H1 (cell line): ENCODE data around the gene RNF141. TPM values are rescaled to one million over a fixed set of nuclear protein-coding genes. Genes with fewer than 3 reads are reported as not detected.
A peak's percentile ranks its signal among the peaks of the same experiment; 100 is the strongest.

Source experiments
- CTCF ChIA-PET: fragments of 300-600 bp; sonication (Branson Sonifier 250); formaldehyde crosslinking; loops from one replicate; lab custom pipeline; 2021; ENCODE audit not compliant: partially characterized antibody; lab: Charles Lee
- POLR2A ChIA-PET: fragments of 300-600 bp; sonication (Branson Sonifier 250); formaldehyde crosslinking; loops from one replicate; lab custom pipeline; 2021; ENCODE audit warnings: inconsistent platforms; ENCODE audit not compliant: partially characterized antibody; lab: Charles Lee
- DNase-seq, 2 experiments: peaks; one replicate each; pipeline versions ENCODE4 v3.0.0 to v3.0.0-alpha.2; 2010 to 2022; ENCODE audit warnings: low spot score in 2 of 2, low read depth in 1 of 2, mixed read lengths in 1 of 2
- FAIRE-seq: peaks from 2 replicates; lab custom pipeline; 2011; peaks lifted over from hg19 to GRCh38; lab: Jason Lieb, UNC
- H2AFZ ChIP-seq: 2 replicates; pipeline ENCODE4 v1.8.1; 2012; ENCODE audit warnings: low read length, inconsistent platforms
- H2AK5ac ChIP-seq: 2 replicates; pipeline ENCODE4 v1.6.1; 2013; ENCODE audit warnings: low read depth, low read length
- H2BK120ac ChIP-seq: replicated peaks from 2 replicates; pipeline ENCODE3; 2013; ENCODE audit warnings: low read depth, low read length, inconsistent platforms
- H2BK12ac ChIP-seq: 2 replicates; pipeline ENCODE4 v1.6.1; 2013; ENCODE audit warnings: low read depth, low read length
- H2BK15ac ChIP-seq: 2 replicates; pipeline ENCODE4 v1.6.1; 2013; ENCODE audit warnings: low read length
- H2BK20ac ChIP-seq: 2 replicates; pipeline ENCODE4 v1.6.1; 2013; ENCODE audit warnings: low read length
- H2BK5ac ChIP-seq: 2 replicates; pipeline ENCODE4 v1.6.1; 2013; ENCODE audit warnings: low read depth, low read length
- H3K14ac ChIP-seq: 2 replicates; pipeline ENCODE4 v1.6.1; 2013; ENCODE audit warnings: inconsistent platforms; ENCODE audit not compliant: insufficient read length
- H3K18ac ChIP-seq: 2 replicates; pipeline ENCODE4 v1.6.1; 2013; ENCODE audit warnings: low read length; ENCODE audit errors: extremely low read depth
- H3K23ac ChIP-seq: 2 replicates; pipeline ENCODE4 v1.6.1; 2013; ENCODE audit warnings: inconsistent platforms; ENCODE audit not compliant: insufficient read length
- H3K23me2 ChIP-seq: 2 replicates; pipeline ENCODE4 v1.6.1; 2013; ENCODE audit warnings: low read depth, low read length
- H3K27ac ChIP-seq: 2 replicates; pipeline ENCODE4 v1.6.1; 2011; ENCODE audit warnings: low read depth, low read length, inconsistent platforms
- H3K27me3 ChIP-seq, 4 experiments: replicated peaks in 1 of 4; 1 replicate in 1 of 4; 2 replicates in 3 of 4; pipeline versions ENCODE4 v1.6.1 to v1.8.1; 2011 to 2013; ENCODE audit warnings: low read length in 3 of 4, mild to moderate bottlenecking in 3 of 4, inconsistent platforms in 2 of 4, mixed read lengths in 2 of 4, moderate library complexity in 1 of 4; ENCODE audit not compliant: control insufficient read depth in 3 of 4, insufficient read depth in 3 of 4; ENCODE audit errors: extremely low read depth in 1 of 4
- H3K36me3 ChIP-seq, 4 experiments: 2 replicates each; pipeline versions ENCODE4 v1.6.1 to v1.8.1; 2011 to 2013; ENCODE audit warnings: mild to moderate bottlenecking in 4 of 4, low read length in 3 of 4, moderate library complexity in 2 of 4, control low read depth in 1 of 4, inconsistent platforms in 1 of 4; ENCODE audit not compliant: insufficient read depth in 4 of 4, control insufficient read depth in 2 of 4
- H3K4ac ChIP-seq: replicated peaks from 2 replicates; pipeline ENCODE3; 2013; ENCODE audit warnings: low read length, low read depth, mixed read lengths, inconsistent platforms; ENCODE audit not compliant: insufficient read length
- H3K4me1 ChIP-seq, 4 experiments: replicated peaks in 1 of 4; 1 replicate in 1 of 4; 2 replicates in 3 of 4; pipeline versions ENCODE4 v1.6.1 to v1.8.1; 2011 to 2013; ENCODE audit warnings: low read length in 3 of 4, inconsistent platforms in 2 of 4, mixed read lengths in 1 of 4; ENCODE audit not compliant: insufficient read depth in 4 of 4, control insufficient read depth in 3 of 4
- H3K4me2 ChIP-seq, 2 experiments: 2 replicates each; pipeline versions ENCODE4 v1.6.1 to v1.8.1; 2011 to 2013; ENCODE audit warnings: low read depth in 2 of 2, low read length in 2 of 2, control low read depth in 1 of 2, inconsistent platforms in 1 of 2, mild to moderate bottlenecking in 1 of 2; ENCODE audit not compliant: insufficient read depth in 1 of 2
- H3K4me3 ChIP-seq, 4 experiments: fragments of 200-600, 300-600 bp in 1 of 4; sonication (generic), shearing (Covaris generic), sonication (Bioruptor Twin) in 1 of 4; 2 replicates each; pipeline versions ENCODE4 v1.5.1 to v1.8.1; 2011 to 2016; ENCODE audit warnings: low read length in 4 of 4, low read depth in 3 of 4, control low read depth in 2 of 4, inconsistent platforms in 2 of 4, mild to moderate bottlenecking in 2 of 4, mixed read lengths in 1 of 4, moderate library complexity in 1 of 4; ENCODE audit not compliant: insufficient read depth in 2 of 4; ENCODE audit errors: extremely low read depth in 1 of 4
- H3K56ac ChIP-seq: replicated peaks from 2 replicates; pipeline ENCODE3; 2013; ENCODE audit warnings: low read depth, mild to moderate bottlenecking, mixed read lengths, low read length, inconsistent platforms; ENCODE audit not compliant: insufficient read length
- H3K79me1 ChIP-seq: 2 replicates; pipeline ENCODE4 v1.6.1; 2013; ENCODE audit warnings: low read depth, low read length, control low read depth
- H3K79me2 ChIP-seq, 2 experiments: 2 replicates each; pipeline versions ENCODE4 v1.6.1 to v1.8.1; 2012 to 2013; ENCODE audit warnings: low read length in 2 of 2, mild to moderate bottlenecking in 2 of 2, inconsistent platforms in 1 of 2; ENCODE audit not compliant: insufficient read depth in 2 of 2, control insufficient read depth in 1 of 2
- H3K9ac ChIP-seq, 4 experiments: replicated peaks in 1 of 4; 1 replicate in 1 of 4; 2 replicates in 3 of 4; pipeline versions ENCODE4 v1.6.1 to v1.8.1; 2011 to 2013; ENCODE audit warnings: low read depth in 3 of 4, low read length in 3 of 4, control low read depth in 2 of 4, mild to moderate bottlenecking in 2 of 4, moderate library complexity in 2 of 4, inconsistent platforms in 1 of 4; ENCODE audit errors: extremely low read depth in 1 of 4
- H3K9me3 ChIP-seq, 2 experiments: 2 replicates each; pipeline versions ENCODE4 v1.6.1 to v1.8.1; 2012 to 2013; ENCODE audit warnings: mild to moderate bottlenecking in 2 of 2, moderate library complexity in 2 of 2, control low read depth in 1 of 2, inconsistent platforms in 1 of 2, low read depth in 1 of 2, low read length in 1 of 2, mixed read lengths in 1 of 2; ENCODE audit not compliant: insufficient read depth in 2 of 2
- H4K20me1 ChIP-seq, 2 experiments: replicated peaks in 1 of 2; 2 replicates each; pipeline versions ENCODE3 to v1.8.1; 2011 to 2013; ENCODE audit warnings: inconsistent platforms in 2 of 2, low read length in 2 of 2, mild to moderate bottlenecking in 1 of 2; ENCODE audit not compliant: insufficient read depth in 2 of 2, control insufficient read depth in 1 of 2
- H4K5ac ChIP-seq: 2 replicates; pipeline ENCODE4 v1.6.1; 2013; ENCODE audit warnings: low read length, low read depth, mixed read lengths, inconsistent platforms; ENCODE audit not compliant: insufficient read length
- H4K8ac ChIP-seq: 2 replicates; pipeline ENCODE4 v1.8.0; 2013; ENCODE audit warnings: mild to moderate bottlenecking, moderate library complexity, low read length, inconsistent platforms; ENCODE audit not compliant: insufficient read depth; ENCODE audit errors: extremely low read depth
- H4K91ac ChIP-seq: replicated peaks from 2 replicates; pipeline ENCODE3; 2013; ENCODE audit warnings: low read length, mixed read lengths, inconsistent platforms; ENCODE audit not compliant: insufficient read length
- ASH2L ChIP-seq: fragments of 200-600, 300-600 bp; sonication (generic); IDR thresholded peaks from one replicate; pipeline ENCODE4 v1.7.1; 2017; ENCODE audit warnings: low read length
- ATF3 ChIP-seq: IDR thresholded peaks from 2 replicates; pipeline ENCODE4 v1.6.1; 2011; ENCODE audit warnings: low read depth, mild to moderate bottlenecking, low read length; ENCODE audit not compliant: insufficient read depth
- BACH1 ChIP-seq: IDR thresholded peaks from 2 replicates; pipeline ENCODE4 v1.6.1; 2012; ENCODE audit warnings: low read length, improper control_type of control experiment
- EP300 ChIP-seq, 2 experiments: IDR thresholded peaks; 1 replicate in 1 of 2; 2 replicates in 1 of 2; pipeline ENCODE4 v1.6.1; 2011 to 2012; ENCODE audit warnings: low read depth in 2 of 2, low read length in 2 of 2, mild to moderate bottlenecking in 2 of 2, borderline replicate concordance in 1 of 2, inconsistent platforms in 1 of 2, moderate library complexity in 1 of 2
- FOSL1 ChIP-seq: IDR thresholded peaks from 2 replicates; pipeline ENCODE4 v1.6.1; 2011; ENCODE audit warnings: mild to moderate bottlenecking, low read depth, low read length, moderate library complexity; ENCODE audit not compliant: insufficient read depth
- HDAC2 ChIP-seq, 2 experiments: fragments of 300-600 bp in 1 of 2; sonication (generic) in 1 of 2; IDR thresholded peaks; 2 replicates each; pipeline ENCODE4 v1.6.1; 2011 to 2012; ENCODE audit warnings: low read depth in 2 of 2, low read length in 2 of 2, mild to moderate bottlenecking in 2 of 2, moderate library complexity in 2 of 2, borderline replicate concordance in 1 of 2, inconsistent platforms in 1 of 2
- MAX ChIP-seq: IDR thresholded peaks from 2 replicates; pipeline ENCODE4 v1.6.1; 2012; ENCODE audit warnings: inconsistent platforms
- NRF1 ChIP-seq: IDR thresholded peaks from 2 replicates; pipeline ENCODE4 v1.6.1; 2011; ENCODE audit warnings: mild to moderate bottlenecking, low read depth, low read length, improper control_type of control experiment
- POLR2AphosphoS5 ChIP-seq: IDR thresholded peaks from 2 replicates; pipeline ENCODE4 v1.6.1; 2011; ENCODE audit warnings: low read depth, low read length
- RFX5 ChIP-seq: IDR thresholded peaks from 2 replicates; pipeline ENCODE4 v1.6.1; 2011; ENCODE audit warnings: low read depth, low read length, improper control_type of control experiment, borderline replicate concordance
- SRF ChIP-seq: IDR thresholded peaks from 2 replicates; pipeline ENCODE4 v1.6.1; 2011; ENCODE audit warnings: mild to moderate bottlenecking, low read depth, low read length, moderate library complexity
- TBP ChIP-seq: IDR thresholded peaks from 2 replicates; pipeline ENCODE4 v1.6.1; 2011; ENCODE audit warnings: low read depth, low read length, improper control_type of control experiment
- TEAD4 ChIP-seq: IDR thresholded peaks from 2 replicates; pipeline ENCODE4 v1.6.1; 2012; ENCODE audit warnings: low read depth, low read length, inconsistent platforms, mixed read lengths
- ZNF274 ChIP-seq: IDR thresholded peaks from 2 replicates; pipeline ENCODE4 v1.7.0; 2012; ENCODE audit warnings: low read length, borderline replicate concordance; ENCODE audit errors: extremely low read depth
- WGBS, 2 experiments: shearing (Covaris generic) in 1 of 2; methylation state at CpG; one replicate each; pipeline versions ENCODE4 v1.1.6 to v1.1.7; 2013 to 2015; ENCODE audit warnings: low lambda C conversion rate in 2 of 2, mixed read lengths in 2 of 2, inconsistent platforms in 1 of 2, low coverage in 1 of 2, missing lambda C conversion rate in 1 of 2; ENCODE audit not compliant: insufficient replicate concordance in 2 of 2, insufficient coverage in 1 of 2, insufficient read length in 1 of 2; ENCODE audit errors: extremely low coverage in 1 of 2, missing lambda C conversion rate in 1 of 2; 5-methylcytosine and 5-hydroxymethylcytosine counted together
- polyA plus RNA-seq, 7 experiments: library from polyadenylated mRNA; depleted of rRNA in 3 of 7; stranded (reverse) in 5 of 7; unstranded in 2 of 7; fragments of >200 nt in 5 of 7; fragments of 200-250 nt in 2 of 7; gene quantifications; 1 replicate in 5 of 7; 2 replicates in 1 of 7; 4 replicates in 1 of 7; pipeline versions ENCODE4 v1.2.1 to v1.2.3, GENCODE V29; 2011 to 2013; ENCODE audit warnings: missing spikeins in 2 of 7, mixed read lengths in 2 of 7
- total RNA-seq: library from RNA; stranded (reverse); fragmentation: NEBNext Ultra II Directional; extraction: Animal tissue kit (Norgen Biotek cat#: 25700); gene quantifications from 2 replicates; pipeline ENCODE4 v1.2.1, GENCODE V29; 2021

The RNF141 gene
- total and polyA plus RNA-seq, 2 of the 8 experiments (the other 6 are each of a cell fraction or from before 2014, with no cell fraction given) = 8.5 to 22.8 TPM

- 86% methylated on average over 3 of the region's 3 CpGs; no CpG with 5 or more reads in 1 of the 2 experiments for WGBS, 2 experiments
- no peak overlapping the region for H3K4ac ChIP-seq
- ChIA-PET POLR2A (no interaction called here), CTCF (no interaction called here)
- H2BK20ac ChIP-seq = 0 out of 2 replicates have a peak overlapping the region, but pooled peaks have one; percentile 3
- peaks cover 0 to 2% of the 10 kb centered on the region in 2 experiments for H4K20me1 ChIP-seq
- no peak overlapping the region for H4K91ac ChIP-seq
- H3K79me1 ChIP-seq = no peaks in the 10 kb centered on the region; the same call in 1 of the 2 replicates
- no peak overlapping the region for H2BK5ac ChIP-seq
- H3K56ac ChIP-seq = no peak overlapping the region
- DNase-seq (no peak), FAIRE-seq (no peak)
- no peaks in the 10 kb centered on the region for H3K79me2 ChIP-seq
- no peak overlapping the region for H2BK12ac ChIP-seq
- H2BK15ac ChIP-seq = no peak overlapping the region
- H3K4me3 ChIP-seq = no peak overlapping the region
- H3K14ac ChIP-seq = no peak overlapping the region
- H4K8ac ChIP-seq = no peak overlapping the region; the same call in 1 of the 2 replicates
- TF ChIP-seq BACH1 = no peak
- no peak for TF ChIP-seq ATF3
- TF ChIP-seq FOSL1 = no peak
- TF ChIP-seq HDAC2 (IDR thresholded peaks at IDR 0.05; ENCODE audit: borderline replicate concordance in 1 of 2, low read depth in 2 of 2, low read length in 2 of 2) = no peak
- no peak for TF ChIP-seq ASH2L
- TF ChIP-seq MAX = no peak
- no peak for TF ChIP-seq TBP
- TF ChIP-seq NRF1 = no peak
- no peak for TF ChIP-seq POLR2AphosphoS5
- no peak for TF ChIP-seq RFX5
- TF ChIP-seq TEAD4 = no peak
- no peak for TF ChIP-seq SRF
- no peak for TF ChIP-seq ZNF274
- TF ChIP-seq EP300 (IDR thresholded peaks at IDR 0.05; ENCODE audit: borderline replicate concordance in 1 of 2, low read depth in 2 of 2, low read length in 2 of 2) = no peak
- H2BK120ac ChIP-seq = no peak overlapping the region
- no peaks in the 10 kb centered on the region for H3K4me1 ChIP-seq
- no peak overlapping the region for H2AK5ac ChIP-seq
- no peaks in the 10 kb centered on the region for H3K27me3 ChIP-seq
- H2AFZ ChIP-seq = no peak overlapping the region
- H3K9me3 ChIP-seq = no peaks in the 10 kb centered on the region
- H3K23ac ChIP-seq = no peak overlapping the region
- no peak overlapping the region for H3K9ac ChIP-seq
- H3K36me3 ChIP-seq = no peaks in the 10 kb centered on the region
- H3K18ac ChIP-seq = no peak overlapping the region
- no peak overlapping the region for H3K27ac ChIP-seq
- no peaks in the 10 kb centered on the region for H3K23me2 ChIP-seq
- H4K5ac ChIP-seq = no peak overlapping the region
- H3K4me2 ChIP-seq = no peak overlapping the region
Observed at GRCh38 chr11:10478066-10478465, 62.9 kb downstream of the RNF141 start.
